Left lung (tissue), 10 donors: ENCODE data around the gene ZBED2. TPM values are rescaled to one million over a fixed set of nuclear protein-coding genes. Genes with fewer than 3 reads are reported as not detected.

Source experiments
- ATAC-seq: fragments of 200-7000 bp; cut with Tn5 transposase; one replicate; pipeline ENCODE4 v1.9.1; 2020; ENCODE audit warnings: moderate library complexity
- DNase-seq, 4 donors: peaks; one replicate each; pipeline ENCODE4 v3.0.0-alpha.2; 2013 to 2020
- H3K27ac ChIP-seq, 2 donors: fragments of 200-600 bp; sonication (generic) in 1 of 2; one replicate each; pipeline versions ENCODE4 v1.5.0 to v1.8.0; 2020 to 2021
- H3K27me3 ChIP-seq, 2 donors: fragments of 200-600 bp; sonication (generic) in 1 of 2; one replicate each; pipeline versions ENCODE4 v1.5.0 to v1.8.0; 2020 to 2021
- H3K36me3 ChIP-seq, 2 donors: fragments of 200-600 bp; sonication (generic) in 1 of 2; one replicate each; pipeline versions ENCODE4 v1.5.0 to v1.8.0; 2020 to 2021
- H3K4me1 ChIP-seq, 2 donors: fragments of 200-600 bp; one replicate each; pipeline ENCODE4 v1.8.0; 2021
- H3K4me3 ChIP-seq, 2 donors: fragments of 200-600 bp; sonication (generic) in 1 of 2; one replicate each; pipeline versions ENCODE4 v1.5.0 to v1.8.0; 2020 to 2021; ENCODE audit warnings: mild to moderate bottlenecking in 1 of 2
- H3K9me3 ChIP-seq, 2 donors: fragments of 200-600 bp; sonication (generic) in 1 of 2; one replicate each; pipeline versions ENCODE4 v1.5.0 to v1.8.0; 2020 to 2021
- intact Hi-C, 2 donors: fragments of 100-400 bp; cut with DNase I; formaldehyde crosslinking; loops; one replicate each; pipeline versions ENCODE4 v1.11.2 to v1.14.2; 2022
- polyA plus RNA-seq, 6 donors: library from polyadenylated mRNA; unstranded; fragments of 120-200 nt; gene quantifications; one replicate each; pipeline ENCODE4 v1.2.1, GENCODE V29; 2013; ENCODE audit not compliant: insufficient read length in 6 of 6
- total RNA-seq, 2 donors: library from RNA; stranded (reverse); fragmentation: NEBNext Ultra II Directional; extraction: Animal tissue kit (Norgen Biotek cat#: 25700); gene quantifications; one replicate each; pipeline ENCODE4 v1.2.1, GENCODE V29; 2021
- TF ChIP-seq, protein P1 (sequence below), 2 donors: fragments of 200-600 bp; sonication (generic) in 1 of 2; IDR thresholded peaks; one replicate each; pipeline versions ENCODE4 v1.5.0 to v1.8.0; 2021; ENCODE audit warnings: antibody characterized with exemption in 2 of 2
- donor health status: DM: no; HTN: yes; CAD: no.
- donor health status: DM: no; HTN: no; CAD: no.

Gene ZBED2
- total and polyA plus RNA-seq, 8 donors = 0.11 to 19.2 (median 0.21) TPM

DNA sequence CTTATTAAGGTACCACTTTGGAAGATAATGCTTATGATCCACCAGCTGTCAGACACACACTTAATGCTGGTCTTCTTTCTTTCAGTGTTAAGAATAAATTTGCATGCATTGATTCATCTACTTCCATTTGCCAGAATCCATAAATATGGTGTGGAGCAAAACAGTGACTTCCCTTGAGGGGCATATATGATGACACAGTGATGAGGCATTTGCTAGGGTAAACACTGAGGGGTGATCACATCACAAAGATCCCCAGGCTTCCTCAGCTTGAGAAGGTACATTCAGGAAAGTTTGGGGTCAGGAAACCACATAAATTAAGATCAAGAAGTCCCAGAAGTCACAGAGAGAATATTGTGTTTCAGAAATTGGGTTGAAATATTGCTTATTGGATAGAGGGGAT lies 9.9 kb upstream of the ZBED2 start:
- H3K9me3 ChIP-seq = no peaks in the 10 kb centered on the region
- no peaks in the 10 kb centered on the region for H3K36me3 ChIP-seq
- H3K27me3 ChIP-seq = no peaks in the 10 kb centered on the region
- H3K4me3 ChIP-seq = no peak overlapping the region
- DNase-seq = no peak
- no peak overlapping the region for H3K27ac ChIP-seq
- H3K4me1 ChIP-seq = no peaks in the 10 kb centered on the region
- intact Hi-C loops = no loop called here
- TF ChIP-seq, protein P1, sequence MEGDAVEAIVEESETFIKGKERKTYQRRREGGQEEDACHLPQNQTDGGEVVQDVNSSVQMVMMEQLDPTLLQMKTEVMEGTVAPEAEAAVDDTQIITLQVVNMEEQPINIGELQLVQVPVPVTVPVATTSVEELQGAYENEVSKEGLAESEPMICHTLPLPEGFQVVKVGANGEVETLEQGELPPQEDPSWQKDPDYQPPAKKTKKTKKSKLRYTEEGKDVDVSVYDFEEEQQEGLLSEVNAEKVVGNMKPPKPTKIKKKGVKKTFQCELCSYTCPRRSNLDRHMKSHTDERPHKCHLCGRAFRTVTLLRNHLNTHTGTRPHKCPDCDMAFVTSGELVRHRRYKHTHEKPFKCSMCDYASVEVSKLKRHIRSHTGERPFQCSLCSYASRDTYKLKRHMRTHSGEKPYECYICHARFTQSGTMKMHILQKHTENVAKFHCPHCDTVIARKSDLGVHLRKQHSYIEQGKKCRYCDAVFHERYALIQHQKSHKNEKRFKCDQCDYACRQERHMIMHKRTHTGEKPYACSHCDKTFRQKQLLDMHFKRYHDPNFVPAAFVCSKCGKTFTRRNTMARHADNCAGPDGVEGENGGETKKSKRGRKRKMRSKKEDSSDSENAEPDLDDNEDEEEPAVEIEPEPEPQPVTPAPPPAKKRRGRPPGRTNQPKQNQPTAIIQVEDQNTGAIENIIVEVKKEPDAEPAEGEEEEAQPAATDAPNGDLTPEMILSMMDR (IDR thresholded peaks at IDR 0.05) = no peak
- no peak for ATAC-seq

DNA sequence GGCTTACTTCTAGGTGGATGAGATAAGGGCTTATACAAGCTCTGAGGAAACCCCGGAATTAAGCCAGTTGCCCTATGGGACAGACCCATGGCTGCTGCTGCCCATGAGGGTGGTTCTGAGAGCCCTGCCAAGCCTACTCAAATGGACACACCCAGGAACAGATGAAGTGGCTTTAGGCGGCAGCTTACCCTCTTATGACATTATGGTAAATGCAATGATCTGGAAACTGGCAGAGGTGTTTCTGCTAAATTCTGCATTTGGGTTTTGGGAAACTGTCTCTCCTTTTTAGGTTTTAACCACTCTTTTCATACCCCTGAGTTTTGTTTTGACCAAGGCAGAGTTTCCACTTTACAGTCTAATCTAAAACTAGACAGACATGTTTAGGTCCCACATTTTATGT lies 9.0 kb upstream of the ZBED2 start:
- no peak overlapping the region for H3K4me3 ChIP-seq
- DNase-seq (peak in 1 of 4 donors; percentile 50), ATAC-seq (peak; percentile 77)
- intact Hi-C loops = no loop called here
- H3K4me1 ChIP-seq = no peaks in the 10 kb centered on the region
- TF ChIP-seq, protein P1 (IDR thresholded peaks at IDR 0.05) = no peak
- H3K27me3 ChIP-seq = no peaks in the 10 kb centered on the region
- H3K9me3 ChIP-seq = no peaks in the 10 kb centered on the region
- H3K36me3 ChIP-seq = no peaks in the 10 kb centered on the region
- H3K27ac ChIP-seq = no peak overlapping the region

GRCh38 chr3:111603679-111604078 lies 8.5 kb upstream of the ZBED2 start:
- Histone ChIP-seq H3K36me3 (no peaks in the 10 kb centered on the region), H3K9me3 (no peaks in the 10 kb centered on the region), H3K27ac (no peak overlapping the region), H3K27me3 (no peaks in the 10 kb centered on the region), H3K4me1 (no peaks in the 10 kb centered on the region), H3K4me3 (no peak overlapping the region)
- ATAC-seq (no peak), DNase-seq (no peak)
- intact Hi-C loops = no loop called here
- TF ChIP-seq, protein P1 (IDR thresholded peaks at IDR 0.05) = no peak

DNA sequence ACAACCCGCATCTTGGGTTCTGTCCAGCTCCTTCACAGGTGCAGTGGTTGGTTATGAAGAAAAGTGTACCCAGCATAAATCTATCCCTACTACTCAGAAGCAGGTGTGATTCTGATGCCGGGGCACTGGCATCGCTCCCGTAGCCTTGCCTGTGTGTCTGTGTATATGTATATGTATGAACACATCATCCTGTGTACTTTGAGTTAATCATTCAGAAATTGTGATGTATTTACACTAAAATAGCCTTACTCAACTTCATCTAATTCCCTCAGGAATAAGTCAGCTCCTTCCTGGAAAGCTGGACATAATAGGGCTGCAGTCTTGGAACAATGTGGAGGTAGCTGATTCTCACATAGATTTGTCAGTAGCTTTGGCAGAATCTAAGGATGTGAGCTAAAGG lies 6.7 kb upstream of the ZBED2 start:
- no peaks in the 10 kb centered on the region for H3K9me3 ChIP-seq
- TF ChIP-seq, protein P1 (IDR thresholded peaks at IDR 0.05) = no peak
- ATAC-seq (no peak), DNase-seq (no peak)
- H3K27me3 ChIP-seq = no peaks in the 10 kb centered on the region
- H3K36me3 ChIP-seq = no peaks in the 10 kb centered on the region
- intact Hi-C loops = no loop called here
- no peaks in the 10 kb centered on the region for H3K4me1 ChIP-seq
- no peak overlapping the region for H3K4me3 ChIP-seq
- no peak overlapping the region for H3K27ac ChIP-seq

DNA sequence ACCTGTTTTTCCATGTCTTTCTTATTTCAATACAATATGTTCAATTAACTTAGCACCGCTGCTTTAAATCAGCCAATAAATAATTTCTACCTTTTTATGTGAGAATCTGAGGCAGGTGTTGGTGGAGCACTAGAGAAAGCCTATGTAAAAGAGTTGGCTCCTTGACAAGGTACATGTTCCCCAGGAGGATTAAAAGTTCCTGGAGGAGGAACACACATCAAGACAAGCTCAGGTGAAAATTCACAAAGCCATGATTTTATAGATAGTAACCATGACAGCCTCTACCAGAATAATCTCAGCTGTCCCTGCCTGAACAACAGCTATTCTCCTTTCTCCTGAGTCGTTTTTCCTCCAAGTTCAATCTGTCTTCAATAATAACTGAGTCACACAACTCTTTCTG lies 3.4 kb upstream of the ZBED2 start:
- Histone ChIP-seq H3K9me3 (no peaks in the 10 kb centered on the region), H3K4me1 (no peaks in the 10 kb centered on the region), H3K36me3 (no peaks in the 10 kb centered on the region), H3K27me3 (no peaks in the 10 kb centered on the region), H3K27ac (no peak overlapping the region), H3K4me3 (no peak overlapping the region)
- ATAC-seq (no peak), DNase-seq (no peak)
- intact Hi-C loops = no loop called here
- TF ChIP-seq, protein P1 (IDR thresholded peaks at IDR 0.05) = no peak
